AG08396 (cell line): ENCODE measurements around the gene CLEC14A.

Experiments
- DNase-seq: peaks from one replicate; pipeline ENCODE4 v3.0.0; 2012; ENCODE audit warnings: low spot score, mixed read lengths

CLEC14A gene

GRCh38 chr14:38248321-38249028, 7.4 kb downstream of the CLEC14A start:
- DNase-seq = no peak

DNA sequence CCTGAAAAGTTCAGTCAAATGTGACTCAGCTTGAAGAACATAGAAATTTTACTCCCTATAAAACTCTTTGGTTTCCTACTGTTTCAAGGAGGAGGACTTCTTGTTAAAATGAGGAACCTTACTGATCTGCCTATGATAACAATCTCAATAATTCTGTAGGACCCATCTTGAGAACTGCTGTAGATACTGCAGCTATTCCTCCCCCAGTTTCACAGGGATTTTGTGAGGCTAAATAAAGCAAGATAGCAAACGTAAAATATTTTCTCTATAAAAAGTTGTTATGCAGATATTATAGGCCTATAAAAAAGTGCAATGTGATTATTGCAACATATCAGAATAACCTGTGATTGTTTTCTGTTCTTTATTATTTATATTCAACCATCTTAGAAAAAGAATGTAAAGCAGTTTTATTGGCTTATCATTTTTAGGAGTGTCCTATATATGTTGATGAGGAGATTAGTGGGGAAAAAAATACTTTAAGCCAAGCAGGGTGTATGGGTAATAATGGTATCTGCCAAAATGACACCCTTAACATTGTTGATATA, 12.1 kb downstream of the CLEC14A start:
- DNase-seq = no peak

GRCh38 chr14:38238878-38239277, 17.0 kb downstream of the CLEC14A start:
- no peak for DNase-seq

DNA sequence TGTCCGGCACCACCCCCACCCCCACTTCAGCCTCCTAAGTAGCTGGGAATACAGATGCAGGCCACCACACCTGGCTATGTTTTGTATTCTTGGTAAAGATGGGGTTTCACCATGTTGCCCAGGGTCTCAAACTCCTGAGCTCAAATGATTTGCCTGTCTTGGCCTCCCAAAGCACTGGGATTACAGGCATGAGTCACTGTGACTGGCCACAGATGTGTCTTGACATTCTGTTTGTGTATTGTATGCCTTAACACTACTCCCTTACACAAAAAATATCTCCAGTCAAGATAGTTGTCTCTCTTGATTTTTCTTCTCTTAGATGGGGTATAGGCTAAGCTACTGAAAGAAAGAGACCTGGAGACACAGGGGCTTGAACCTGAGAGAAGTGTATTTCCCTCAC, 17.6 kb downstream of the CLEC14A start:
- no peak for DNase-seq

GRCh38 chr14:38233218-38233617, 22.7 kb downstream of the CLEC14A start:
- DNase-seq = no peak

GRCh38 chr14:38226366-38226765, 29.5 kb downstream of the CLEC14A start:
- DNase-seq = no peak

GRCh38 chr14:38225946-38226345, 29.9 kb downstream of the CLEC14A start:
- no peak for DNase-seq

DNA sequence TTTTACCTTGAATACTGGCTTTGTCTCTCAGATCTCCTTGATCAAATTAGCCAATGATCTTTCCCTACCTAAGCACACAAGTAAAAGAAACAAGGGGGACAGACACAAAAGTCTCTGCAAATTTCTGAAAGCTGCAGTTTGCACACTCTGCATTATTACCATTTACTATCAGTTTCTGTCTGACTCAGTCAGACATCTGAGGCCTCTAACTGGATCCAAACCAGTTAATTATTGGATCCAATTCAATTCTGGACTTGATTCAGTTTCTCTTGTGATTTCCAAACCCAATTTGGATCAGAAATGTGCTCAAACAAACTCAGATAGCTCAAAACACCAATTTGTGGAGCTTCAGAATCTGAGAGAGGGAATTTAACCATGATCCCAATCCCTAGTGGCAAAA, 31.6 kb downstream of the CLEC14A start:
- no peak for DNase-seq

DNA sequence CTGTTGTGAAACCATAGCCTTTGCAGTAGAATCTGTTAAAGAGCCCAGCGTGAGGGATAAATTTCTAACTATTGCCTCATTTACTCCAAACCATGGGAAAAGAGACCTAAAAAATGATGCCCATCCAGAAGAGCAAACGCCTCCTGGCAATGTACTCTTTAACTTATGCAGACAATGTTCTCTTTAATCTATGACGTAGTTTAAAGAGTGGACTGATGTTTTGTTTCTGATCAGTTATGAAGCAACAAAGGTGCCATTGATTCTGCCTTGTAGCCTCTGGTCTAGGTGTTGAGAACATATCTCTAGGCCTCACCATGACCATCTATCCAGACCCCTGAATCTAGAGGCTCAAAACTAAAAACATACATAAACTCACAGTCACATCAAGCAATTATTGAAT, 34.8 kb downstream of the CLEC14A start:
- DNase-seq = no peak

- DNase-seq = no peak
These were observed 38.3 kb downstream of the CLEC14A start for GRCh38 chr14:38217553-38217952.

- no peak for DNase-seq
These were observed 42.9 kb downstream of the CLEC14A start for GRCh38 chr14:38213001-38213400.

GRCh38 chr14:38212111-38212510, 43.8 kb downstream of the CLEC14A start:
- DNase-seq = no peak

GRCh38 chr14:38211255-38211735, 44.6 kb downstream of the CLEC14A start:
- no peak for DNase-seq

DNA sequence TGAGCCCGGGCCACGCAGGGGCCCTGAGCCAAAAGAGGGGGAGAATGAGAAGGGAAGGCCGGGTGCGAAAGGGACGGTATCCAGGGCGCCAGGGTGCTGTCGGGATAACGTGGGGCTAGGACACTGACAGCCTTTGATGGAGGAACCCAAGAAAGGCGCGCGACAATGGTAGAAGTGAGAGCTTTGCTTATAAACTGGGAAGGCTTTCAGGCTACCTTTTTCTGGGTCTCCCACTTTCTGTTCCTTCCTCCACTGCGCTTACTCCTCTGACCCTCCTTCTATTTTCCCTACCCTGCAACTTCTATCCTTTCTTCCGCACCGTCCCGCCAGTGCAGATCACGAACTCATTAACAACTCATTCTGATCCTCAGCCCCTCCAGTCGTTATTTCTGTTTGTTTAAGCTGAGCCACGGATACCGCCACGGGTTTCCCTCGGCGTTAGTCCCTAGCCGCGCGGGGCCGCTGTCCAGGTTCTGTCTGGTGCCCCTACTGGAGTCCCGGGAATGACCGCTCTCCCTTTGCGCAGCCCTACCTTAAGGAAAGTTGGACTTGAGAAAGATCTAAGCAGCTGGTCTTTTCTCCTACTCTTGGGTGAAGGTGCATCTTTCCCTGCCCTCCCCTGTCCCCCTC, 45.2 kb downstream of the CLEC14A start:
- DNase-seq = peak; percentile 69

GRCh38 chr14:38209572-38210557, 46.0 kb downstream of the CLEC14A start:
- peak; percentile 60 for DNase-seq

GRCh38 chr14:38208618-38209562, 47.0 kb downstream of the CLEC14A start:
- peak; percentile 83 for DNase-seq

- no peak for DNase-seq
These were observed 47.9 kb downstream of the CLEC14A start, which contains the start of gene SSTR1 for GRCh38 chr14:38207736-38208617. TSS of gene SSTR1 (plus strand) at chr14:38207904. CDS start at chr14:38209390, 1,486 bp downstream.

DNA sequence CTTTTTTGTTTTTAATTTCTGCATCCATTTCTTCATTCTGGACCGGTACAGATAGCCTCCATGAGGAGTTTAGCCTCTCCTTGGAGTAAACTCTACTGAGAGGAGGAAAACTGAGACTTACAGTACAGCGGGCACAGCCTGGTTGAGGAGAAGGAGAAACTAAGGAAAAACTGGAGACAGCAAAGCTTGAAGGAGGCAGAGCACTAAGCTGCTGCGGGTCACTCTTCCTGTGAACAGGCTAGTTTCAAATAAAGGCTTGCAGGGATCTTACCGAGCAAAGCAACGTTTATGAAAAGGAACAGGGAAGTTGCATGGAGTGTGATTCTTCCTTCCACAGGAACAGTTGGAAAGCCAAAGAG, 48.5 kb downstream of the CLEC14A start:
- no peak for DNase-seq

GRCh38 chr14:38206689-38207376, 49.1 kb downstream of the CLEC14A start:
- no peak for DNase-seq
